GM21717 (cell line): ENCODE data around the gene MIEF1.
A peak's percentile ranks its signal among the peaks of the same experiment; 100 is the strongest.
"Not testable (repeated sequence)": the region's sequence is repeated elsewhere in the genome, so short reads cannot be mapped to it uniquely, and the experiment has no call there.

Experiments
- ATAC-seq: cut with Tn5 transposase; IDR thresholded peaks from one replicate; pipeline ENCODE4 v1.9.1; 2021; ENCODE audit warnings: mild to moderate bottlenecking, moderate library complexity; ENCODE audit not compliant: unreplicated experiment

MIEF1 gene

DNA sequence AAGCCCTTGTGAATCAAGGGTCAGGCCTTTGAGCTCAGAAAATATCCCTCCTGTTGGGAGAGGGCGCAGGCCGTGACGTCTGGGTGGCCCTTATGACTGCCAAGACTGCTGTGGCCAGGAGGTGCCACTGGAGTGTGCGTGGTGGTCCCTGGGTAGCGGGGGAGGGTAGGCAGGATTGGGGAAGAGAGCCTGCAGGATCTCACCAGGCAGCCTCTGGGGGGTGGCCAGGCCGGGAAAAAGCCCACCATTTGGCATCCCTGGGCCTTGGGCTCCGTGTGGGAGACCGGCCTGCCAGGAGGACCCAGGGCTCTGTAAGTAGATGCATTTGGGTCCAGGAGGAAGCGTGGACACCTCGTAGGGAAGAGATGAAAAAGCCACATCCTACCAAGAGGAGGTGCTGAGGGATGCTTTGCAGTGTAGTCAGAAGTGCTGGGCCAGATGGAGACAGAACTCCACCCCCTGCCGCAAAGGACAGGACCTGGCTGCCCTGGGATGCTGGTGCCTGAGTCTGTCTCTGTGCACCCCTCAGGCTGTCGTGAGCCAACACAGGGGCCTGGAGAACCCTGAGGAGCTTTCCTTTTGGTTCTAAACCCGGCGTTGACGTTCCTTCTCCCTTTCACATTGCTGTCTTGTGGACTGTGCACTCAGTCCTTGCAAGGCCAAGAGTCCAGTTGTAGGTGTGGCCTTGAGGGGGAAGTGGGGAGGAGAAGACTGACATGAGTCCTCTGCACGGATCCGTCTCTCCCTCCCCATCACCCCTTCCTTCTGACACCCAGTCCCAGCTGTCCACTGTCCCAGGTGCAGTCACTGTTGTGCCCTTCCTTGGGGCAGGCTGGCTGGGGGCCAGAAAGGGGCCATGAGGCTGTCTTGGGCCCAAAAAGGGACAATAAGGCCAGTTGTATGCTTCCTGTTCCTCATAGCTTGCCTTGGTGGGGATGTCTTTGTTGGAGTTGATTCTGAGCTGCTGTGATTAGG lies 12.7 kb upstream of the MIEF1 start:
- ATAC-seq, result no peak

GRCh38 chr22:39490135-39490798 lies 11.8 kb upstream of the MIEF1 start:
- ATAC-seq, result peak; percentile 76

DNA sequence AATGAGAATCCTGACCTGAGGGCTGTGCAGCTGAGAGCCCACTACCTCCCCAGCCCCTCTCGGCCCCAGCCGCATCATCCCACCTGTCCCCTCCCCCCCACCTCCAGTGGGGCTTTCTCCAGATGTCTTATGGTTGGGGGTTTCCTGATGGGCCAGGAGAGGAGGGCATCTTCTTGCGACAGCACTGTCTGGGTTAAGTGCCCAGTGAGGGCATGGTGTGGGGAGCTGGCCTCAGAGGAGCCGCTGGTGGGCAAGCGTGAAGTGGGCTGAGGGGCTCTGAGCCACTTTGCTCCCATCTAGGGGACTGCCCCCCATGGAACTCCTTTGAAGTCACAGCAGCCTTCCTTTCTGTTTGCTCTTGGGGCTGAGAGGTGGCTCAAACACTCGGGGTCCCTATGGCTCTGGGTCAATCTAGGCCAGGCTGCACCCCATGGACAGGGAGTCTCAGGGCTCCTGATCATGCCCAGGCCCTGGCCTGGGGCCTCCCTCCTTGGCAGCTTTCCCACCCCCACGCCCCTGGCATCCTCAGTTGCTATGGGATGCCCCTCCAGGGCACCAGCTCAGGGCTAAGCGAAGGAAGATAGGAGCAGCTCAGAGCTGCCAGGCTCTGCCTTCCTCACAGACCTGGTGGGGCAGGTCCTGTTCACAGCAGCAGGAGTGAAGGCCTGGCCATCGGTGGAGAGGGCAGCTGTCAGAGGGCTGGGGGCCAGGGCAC lies 11.0 kb upstream of the MIEF1 start:
- no peak for ATAC-seq

DNA sequence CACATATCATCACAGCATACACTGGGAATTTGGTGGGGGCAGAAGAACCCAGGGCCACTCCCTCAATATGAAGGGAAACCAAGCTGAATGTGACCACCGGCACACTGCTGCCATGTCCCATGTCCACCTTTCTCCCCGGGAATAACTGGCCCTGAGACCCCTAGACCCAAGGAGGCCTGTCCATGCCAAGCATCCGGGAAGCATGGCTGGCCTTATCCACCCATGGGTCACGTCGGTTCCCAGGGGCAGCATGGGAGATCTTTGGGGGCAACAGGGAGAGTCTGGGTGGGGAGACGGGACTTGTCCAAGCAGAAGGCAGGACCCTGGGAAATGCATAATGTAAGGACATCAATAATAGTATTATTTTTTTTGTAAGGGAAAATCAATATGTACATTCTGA lies 10.4 kb upstream of the MIEF1 start:
- no peak for ATAC-seq

GRCh38 chr22:39492186-39492585 lies 9.9 kb upstream of the MIEF1 start:
- no peak for ATAC-seq

GRCh38 chr22:39493759-39494158 lies 8.3 kb upstream of the MIEF1 start:
- ATAC-seq, result no peak

- ATAC-seq, result no peak
Measured at GRCh38 chr22:39494471-39495120, 7.5 kb upstream of the MIEF1 start.

GRCh38 chr22:39496131-39496838 lies 5.8 kb upstream of the MIEF1 start:
- ATAC-seq, result no peak

- no peak for ATAC-seq
Measured at GRCh38 chr22:39497429-39497828, 4.7 kb upstream of the MIEF1 start.

- no peak for ATAC-seq
Measured at GRCh38 chr22:39498368-39498767, 3.7 kb upstream of the MIEF1 start.

DNA sequence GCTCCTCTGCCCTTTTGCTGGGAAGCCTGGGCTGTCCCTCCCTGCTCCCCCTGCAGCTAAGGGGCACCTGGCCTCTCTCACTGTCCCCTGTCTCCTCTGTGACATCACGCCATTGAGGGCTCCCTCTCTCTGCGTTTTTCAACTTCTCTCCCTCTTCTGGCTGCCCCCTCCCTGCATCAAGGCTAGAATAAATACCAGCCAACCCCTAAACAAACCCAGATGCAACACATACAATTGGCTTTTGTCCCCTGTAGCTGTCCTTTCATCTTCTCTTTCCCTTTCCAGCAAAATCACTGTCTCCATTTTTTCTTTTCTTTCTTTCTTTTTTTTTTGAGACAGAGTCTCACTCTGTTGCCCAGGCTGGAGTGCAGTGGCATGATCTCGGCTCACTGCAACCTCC lies 3.3 kb upstream of the MIEF1 start:
- no peak for ATAC-seq

- no peak for ATAC-seq
Measured at GRCh38 chr22:39500101-39500500, 2.0 kb upstream of the MIEF1 start.

GRCh38 chr22:39501644-39502108 lies 414 bp upstream of the MIEF1 start:
- ATAC-seq, result no peak

DNA sequence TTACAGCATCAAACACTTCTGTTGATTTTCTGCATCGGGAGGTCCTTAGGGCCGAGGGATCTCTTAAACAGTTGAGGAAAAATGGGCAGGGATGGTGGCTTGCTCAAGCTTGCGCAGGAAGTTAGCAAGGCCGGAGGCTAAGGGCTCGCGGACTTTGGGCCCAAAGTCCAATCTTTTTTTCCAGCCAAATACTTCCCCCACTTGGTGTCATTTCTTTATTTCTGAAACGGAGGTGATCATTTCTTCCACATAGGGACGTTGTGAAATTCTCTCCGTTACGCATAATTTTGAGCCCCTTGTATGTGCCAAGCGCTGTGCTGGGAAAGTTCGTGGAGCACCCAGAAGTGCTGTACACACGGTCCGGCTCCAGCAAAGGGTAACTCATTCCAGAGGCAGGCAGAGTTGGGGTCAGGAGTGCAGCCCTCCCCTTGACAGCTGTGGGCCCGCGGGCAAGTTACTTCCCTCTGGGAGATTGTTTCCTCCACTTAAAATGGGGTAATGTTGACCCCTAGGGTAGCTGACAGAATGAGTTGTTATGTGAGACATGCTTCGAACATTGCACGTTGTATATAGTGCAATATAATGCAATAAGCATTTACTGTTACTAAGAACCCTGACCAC lies 809 bp downstream of the MIEF1 start:
- no peak for ATAC-seq

GRCh38 chr22:39503630-39504029 lies 1.5 kb downstream of the MIEF1 start:
- no peak for ATAC-seq

DNA sequence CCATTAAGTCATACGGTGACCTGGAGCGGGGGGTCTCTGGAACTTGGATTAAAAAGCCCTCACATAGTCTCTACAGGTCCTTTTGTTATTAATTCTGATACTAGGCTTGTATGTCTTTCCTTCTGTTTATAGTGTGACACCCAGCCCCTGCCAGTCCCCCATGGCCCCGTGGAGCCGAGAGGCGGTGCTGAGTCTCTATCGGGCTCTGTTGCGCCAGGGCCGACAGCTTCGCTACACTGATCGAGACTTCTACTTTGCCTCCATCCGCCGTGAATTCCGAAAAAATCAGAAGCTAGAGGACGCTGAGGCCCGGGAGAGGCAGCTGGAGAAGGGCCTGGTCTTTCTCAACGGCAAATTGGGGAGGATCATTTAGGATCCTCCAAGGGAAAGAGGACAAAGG lies 2.0 kb downstream of the MIEF1 start:
- ATAC-seq, result no peak

GRCh38 chr22:39507021-39507420 lies 4.9 kb downstream of the MIEF1 start:
- not testable (repeated sequence) for ATAC-seq

DNA sequence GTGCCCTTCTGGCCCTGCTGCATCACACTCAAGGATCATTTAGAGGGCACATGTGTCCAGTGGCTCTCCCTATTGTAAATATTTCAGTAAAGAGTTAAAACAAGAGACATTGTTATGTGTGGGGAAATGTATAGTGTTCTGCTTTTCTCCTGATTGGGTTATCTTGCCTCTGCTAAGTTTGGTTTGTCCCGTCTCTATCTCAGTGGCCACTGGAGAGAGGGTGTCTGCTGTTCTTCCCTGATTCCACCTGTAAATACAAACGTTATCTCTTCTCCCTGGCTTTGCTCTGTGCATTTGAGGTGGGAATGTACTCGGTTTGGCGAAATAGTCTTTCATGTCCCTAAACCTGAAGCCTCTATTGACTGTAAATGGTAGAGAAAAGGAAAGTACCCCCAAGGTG lies 6.3 kb downstream of the MIEF1 start:
- ATAC-seq, result no peak

DNA sequence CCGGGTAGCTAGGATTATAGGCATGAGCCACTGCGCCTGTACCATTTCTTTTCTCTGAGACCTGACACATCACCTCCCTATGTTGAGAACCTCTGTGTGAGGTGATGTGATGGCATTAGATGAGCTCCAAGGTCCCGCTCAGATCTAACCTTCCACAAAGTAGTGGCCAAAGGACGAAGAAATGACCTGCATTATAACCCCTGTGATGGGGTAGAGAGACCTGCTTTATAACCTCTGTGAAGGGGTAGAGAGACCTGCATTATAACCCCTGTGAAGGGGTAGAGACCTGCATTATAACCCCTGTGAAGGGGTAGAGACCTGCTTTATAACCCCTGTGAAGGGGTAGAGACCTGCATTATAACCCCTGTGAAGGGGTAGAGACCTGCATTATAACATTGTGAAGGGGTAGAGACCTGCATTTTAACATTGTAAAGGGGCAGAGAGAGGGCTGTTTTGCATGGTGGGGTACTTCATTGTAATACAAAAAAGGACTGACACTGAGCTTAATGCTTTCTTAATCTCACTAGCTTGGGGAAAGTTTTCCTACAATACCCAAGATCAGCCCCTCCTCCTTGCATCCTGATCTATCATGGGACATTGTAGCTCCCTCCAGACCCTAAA lies 8.5 kb downstream of the MIEF1 start:
- no peak for ATAC-seq
